GM18511 (cell line): Measurements from ENCODE around the gene TIMM22.
"Not testable (repeated sequence)": the region's sequence is repeated elsewhere in the genome, so short reads cannot be mapped to it uniquely, and the experiment has no call there.

ENCODE experiments used
- ATAC-seq: cut with Tn5 transposase; IDR thresholded peaks from one replicate; pipeline ENCODE4 v1.9.1; 2021; ENCODE audit warnings: mild to moderate bottlenecking, moderate library complexity; ENCODE audit not compliant: unreplicated experiment

TIMM22 gene

GRCh38 chr17:1037238-1037879 lies 40.4 kb downstream of the TIMM22 start:
- no peak for ATAC-seq

DNA sequence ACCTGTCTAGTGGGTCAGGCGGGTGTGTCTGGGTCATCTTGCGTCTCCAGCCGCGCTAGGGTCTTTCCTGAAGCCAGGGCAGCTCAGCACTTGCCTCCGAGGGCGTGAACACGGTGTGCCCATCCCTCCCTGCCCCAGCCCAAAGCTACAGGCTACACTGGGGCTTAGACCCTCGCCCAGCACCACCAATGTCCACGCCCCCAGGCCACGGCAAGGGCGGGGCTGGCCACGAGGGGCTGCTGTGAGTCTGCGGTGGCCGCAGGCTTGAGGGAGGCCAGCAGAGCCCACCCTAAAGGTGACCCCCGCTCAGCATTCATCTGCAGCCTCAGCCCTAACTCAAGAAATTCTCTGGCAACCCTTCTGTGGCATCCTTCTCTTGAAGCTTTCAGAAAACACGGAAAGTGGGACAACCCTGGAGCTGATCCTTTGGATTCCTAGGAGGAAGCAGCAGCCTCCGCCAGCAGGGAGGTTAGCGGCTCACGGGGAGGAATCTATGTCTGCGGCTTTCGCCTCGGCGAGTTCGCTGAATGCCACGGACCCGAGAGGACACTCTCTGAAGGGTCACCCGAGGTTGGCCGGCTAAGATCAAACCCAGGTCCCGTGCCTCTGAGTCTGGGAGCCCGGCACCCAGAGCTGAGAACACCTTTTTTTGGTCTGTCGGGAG lies 41.7 kb downstream of the TIMM22 start:
- ATAC-seq, result no peak

DNA sequence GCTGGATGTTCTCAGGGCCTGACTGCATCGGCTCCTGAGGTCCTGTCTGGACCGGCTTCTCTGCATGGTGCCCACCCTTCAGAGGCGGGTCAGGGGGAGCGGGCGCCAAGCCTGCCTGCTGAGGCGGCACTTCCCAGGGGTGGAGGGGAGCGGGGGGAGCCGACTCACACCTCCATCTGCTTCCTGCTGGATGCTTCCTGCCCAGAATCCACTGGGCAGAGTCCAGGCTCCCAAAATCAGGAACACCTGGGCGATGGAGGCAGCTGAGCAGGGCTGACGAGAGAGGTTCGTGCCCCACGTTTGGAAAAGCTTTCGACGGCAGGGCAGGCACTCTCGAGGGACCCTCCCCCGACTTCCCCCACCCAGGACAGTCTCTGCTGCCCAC lies 42.2 kb downstream of the TIMM22 start:
- no peak for ATAC-seq

DNA sequence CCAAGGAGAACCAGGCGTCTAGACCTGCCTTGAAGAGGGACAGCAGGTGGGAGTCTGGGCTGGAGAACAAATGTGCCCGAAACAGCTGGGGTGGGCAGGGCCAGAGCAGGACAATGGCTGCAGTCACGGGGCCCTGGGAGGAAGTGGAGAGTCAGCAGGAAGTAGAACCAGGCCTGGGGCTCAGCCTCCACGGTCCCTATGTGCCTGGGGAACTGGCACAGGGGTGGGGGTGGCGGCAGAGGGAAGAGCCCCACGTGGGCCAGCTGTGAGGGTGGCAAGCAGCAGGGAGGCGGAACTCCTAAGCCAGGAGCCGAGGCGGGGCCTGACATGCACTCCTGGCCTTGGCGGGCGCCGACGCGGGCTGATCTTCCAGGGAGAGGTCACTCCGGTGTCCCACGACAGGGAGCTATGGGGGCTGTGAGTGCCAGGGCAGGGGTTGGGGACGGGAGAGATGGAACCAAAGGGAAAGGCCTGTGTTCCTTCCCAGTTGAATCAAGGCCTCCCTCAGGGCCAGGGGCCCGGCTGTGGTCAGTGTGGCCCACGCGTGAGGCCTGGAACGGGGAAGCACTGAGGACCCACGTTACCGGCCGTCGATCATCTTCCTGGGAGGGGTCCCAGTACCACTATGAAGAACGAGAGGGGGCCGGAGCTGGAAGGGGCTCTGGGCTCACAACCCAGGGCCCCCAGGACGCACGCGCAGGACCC lies 42.7 kb downstream of the TIMM22 start:
- no peak for ATAC-seq

- ATAC-seq, result no peak
These were observed 43.3 kb downstream of the TIMM22 start for GRCh38 chr17:1040216-1040600.

DNA sequence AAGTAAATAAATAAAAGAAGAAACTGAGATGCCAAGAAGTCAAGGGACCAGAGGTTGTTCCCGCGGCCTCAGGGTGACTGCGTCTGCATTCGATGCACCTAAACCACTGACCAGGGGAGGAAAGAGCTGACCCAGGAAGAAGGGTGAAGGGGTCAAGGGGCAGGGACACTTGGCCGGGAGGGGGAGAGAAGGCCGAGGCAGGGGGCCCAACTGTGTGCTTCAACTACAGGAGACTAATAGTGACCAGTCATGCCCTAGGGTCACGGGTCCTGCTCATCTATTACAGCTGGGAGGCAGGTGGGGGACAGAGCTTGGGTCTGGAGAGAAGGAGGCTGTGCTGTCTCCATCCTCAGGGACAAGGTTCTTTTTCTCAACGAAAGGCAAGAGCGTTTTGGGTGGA lies 44.8 kb downstream of the TIMM22 start:
- ATAC-seq, result no peak

DNA sequence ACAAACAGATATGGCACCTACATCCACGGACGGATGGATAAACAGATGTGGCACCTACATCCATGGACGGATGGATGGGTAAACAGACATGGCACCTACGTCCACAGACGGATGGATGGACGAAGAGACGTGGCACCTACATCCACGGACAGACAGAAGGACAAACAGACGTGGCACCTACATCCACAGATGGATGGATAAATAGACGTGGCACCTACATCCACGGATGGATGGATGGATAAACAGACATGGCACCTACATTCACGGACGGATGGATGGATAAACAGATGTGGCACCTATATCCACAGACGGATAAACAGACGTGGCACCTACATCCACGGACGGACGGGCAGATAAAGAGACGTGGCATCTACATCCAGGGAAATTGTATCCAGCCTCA lies 45.6 kb downstream of the TIMM22 start:
- no peak for ATAC-seq

GRCh38 chr17:1043601-1044251 lies 46.8 kb downstream of the TIMM22 start:
- no peak for ATAC-seq

- ATAC-seq, result not testable (repeated sequence)
These were observed 47.6 kb downstream of the TIMM22 start for GRCh38 chr17:1044387-1045009.

DNA sequence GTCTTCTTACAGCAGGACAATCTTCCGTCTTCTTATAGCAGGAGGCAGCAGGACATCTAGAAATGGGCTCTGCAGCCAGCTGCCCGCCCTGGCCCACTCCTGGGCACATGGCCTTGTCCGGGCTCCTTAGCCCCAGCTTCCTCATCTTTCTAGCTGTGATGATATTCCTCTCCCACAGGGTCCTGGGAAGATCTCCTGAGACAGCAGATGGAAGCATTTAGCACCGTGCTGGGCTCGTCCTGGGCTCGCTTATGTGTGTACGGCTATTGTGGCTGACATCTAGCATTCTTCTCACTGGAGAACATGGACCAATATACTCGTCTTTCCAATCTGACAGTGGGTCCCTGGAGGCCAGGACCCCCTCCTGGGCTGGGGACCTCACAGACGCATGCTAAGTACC lies 48.5 kb downstream of the TIMM22 start:
- ATAC-seq, result no peak

DNA sequence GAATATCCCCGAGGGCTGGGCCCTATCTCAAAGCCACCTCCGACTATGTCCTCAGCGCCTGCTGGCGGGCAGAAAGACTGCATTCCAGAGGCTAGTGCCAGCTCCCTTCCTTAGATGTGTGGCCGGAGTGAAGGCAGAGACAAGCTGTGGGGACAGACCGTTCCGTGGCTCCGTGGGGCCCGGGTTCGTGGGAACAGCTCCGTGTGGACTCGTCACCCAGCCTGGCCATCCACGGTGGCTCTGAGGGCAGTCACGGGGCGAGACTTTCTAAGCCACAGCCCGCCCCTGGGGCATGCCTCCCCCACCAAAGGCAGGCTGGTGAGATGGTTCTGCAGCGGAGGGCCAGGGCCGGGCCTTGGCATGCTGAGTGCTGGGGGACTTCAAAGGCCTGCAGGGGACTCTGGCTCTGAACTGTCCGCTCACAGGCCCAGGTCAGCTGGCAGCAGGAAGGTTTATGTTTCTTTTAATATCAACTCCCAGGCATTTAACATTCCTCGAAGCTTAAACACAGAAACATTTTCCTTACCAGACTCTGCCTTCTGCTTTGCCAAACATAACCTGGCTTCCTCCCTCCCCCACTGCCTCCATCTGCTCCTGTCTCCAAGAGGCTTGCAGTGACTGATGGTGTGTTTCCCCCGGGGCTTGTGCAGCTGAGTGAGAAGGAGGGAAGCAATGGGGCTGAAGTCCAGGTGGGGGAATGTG lies 50.4 kb downstream of the TIMM22 start:
- no peak for ATAC-seq

DNA sequence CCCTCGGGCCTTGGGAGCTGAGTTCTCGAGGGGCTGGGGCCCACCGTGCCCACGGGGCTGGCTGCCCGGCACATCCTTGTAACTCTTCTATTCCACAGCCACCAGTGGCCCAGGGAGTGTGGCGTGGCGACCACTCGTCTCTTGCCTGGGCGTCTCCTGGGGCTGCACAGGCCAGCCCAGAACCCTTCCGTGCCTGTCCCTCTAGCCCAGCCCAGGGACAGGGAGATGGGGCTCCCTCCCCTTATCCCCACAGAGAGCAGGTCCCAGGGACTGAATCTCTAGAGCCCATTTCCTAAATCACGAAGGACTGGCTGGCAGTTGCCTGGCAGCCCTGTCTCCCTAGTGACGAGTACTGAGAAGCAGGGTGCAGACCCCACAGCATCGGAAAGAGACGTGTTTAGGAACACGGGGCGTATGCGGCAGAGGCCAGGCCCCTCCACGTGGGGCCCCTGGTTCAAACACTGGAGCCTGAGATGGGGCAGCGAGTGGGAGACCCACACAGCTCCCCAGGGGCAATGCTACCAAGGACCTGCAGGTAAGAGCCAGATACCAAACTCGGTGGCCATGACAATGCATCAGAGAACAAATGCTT lies 51.0 kb downstream of the TIMM22 start:
- ATAC-seq, result no peak

GRCh38 chr17:1048516-1049115 lies 51.7 kb downstream of the TIMM22 start:
- not testable (repeated sequence) for ATAC-seq

DNA sequence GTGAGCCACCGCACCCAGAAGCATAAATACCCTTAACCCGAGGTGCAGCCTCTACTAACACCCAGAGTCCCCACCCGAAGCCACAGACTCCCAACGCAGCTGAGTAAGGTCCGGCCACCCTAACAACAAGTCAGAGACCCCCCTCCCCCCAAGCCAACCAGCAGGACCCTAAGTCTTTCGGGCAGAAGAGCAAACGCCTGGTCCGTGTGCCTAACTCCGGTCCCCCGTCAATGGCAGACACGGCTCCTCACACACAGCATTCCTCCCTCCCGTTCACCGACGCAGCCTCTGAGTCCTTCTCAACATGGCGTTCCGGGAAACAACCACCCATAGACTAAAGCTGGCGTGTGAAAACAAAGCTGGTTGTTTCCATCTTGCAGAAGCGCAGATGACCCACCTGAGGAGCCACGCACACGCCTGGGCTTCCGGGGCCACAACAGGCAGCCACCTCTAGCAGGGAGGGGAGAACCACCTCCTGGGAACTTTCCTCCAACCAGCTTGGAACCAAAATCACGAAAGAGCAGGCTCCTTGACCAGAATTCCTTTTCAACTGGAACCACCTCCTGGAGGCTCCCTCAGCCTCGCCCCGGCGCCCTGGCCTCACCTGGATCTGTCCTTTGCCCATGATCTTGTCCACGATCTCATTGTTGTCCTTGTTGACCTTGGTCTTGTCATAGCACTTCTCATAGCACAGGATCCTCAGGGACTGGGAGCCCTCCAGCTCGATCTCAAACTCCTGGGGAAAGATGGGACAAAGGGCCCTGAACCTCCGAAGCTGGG lies 52.7 kb downstream of the TIMM22 start:
- ATAC-seq, result no peak

- no peak for ATAC-seq
These were observed 53.5 kb downstream of the TIMM22 start for GRCh38 chr17:1050246-1050995.

DNA sequence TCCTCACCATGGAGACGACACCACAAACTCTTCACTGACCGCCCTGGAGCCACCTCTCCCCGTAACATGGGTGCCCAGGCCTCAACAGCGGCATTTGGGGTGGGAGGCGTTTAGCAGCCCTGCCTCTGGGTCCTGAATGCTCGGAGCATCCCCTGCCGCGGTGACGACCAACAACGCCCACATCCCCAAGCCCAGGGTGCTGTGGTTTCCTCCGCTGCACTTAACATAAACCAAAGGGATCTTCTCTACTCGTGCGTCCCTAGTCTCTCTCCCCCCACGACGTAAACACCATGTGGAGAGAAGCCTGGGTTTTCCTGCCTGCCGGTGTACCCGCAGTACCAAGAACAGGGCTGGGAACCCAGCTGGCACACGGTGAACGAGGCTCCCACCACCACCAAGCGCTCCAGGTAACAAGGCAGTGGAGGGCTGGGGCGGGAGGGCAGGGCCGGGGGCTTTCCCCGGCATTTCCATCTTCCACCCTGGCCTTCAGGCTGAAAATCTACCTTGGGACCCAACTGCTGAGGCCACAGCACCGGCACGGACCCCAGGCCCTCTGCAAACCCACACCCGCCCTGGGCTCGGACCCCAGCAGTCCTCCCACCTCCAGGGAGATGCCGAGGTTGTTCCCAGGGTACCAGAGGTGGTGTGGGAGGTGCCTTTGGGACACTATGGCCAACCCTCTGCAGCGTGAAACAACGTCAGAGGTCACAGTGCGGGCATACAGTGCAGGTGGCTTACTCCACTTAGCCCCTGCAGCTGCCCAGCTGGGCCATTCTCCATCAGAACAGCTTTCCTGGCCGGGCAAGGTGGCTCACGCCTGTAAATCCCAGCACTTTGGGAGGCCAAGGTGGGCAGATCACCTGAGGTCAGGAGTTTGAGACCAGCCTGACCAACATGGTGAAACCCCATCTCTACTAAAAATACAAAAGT lies 54.3 kb downstream of the TIMM22 start:
- no peak for ATAC-seq
